GM21737 (cell line): Measurements from ENCODE around the gene SRGAP2C.
"Not testable (repeated sequence)": the region's sequence is repeated elsewhere in the genome, so short reads cannot be mapped to it uniquely, and the experiment has no call there.

Experiments used
- ATAC-seq: cut with Tn5 transposase; IDR thresholded peaks from one replicate; pipeline ENCODE4 v1.9.1; 2021; ENCODE audit warnings: mild to moderate bottlenecking, moderate library complexity; ENCODE audit not compliant: unreplicated experiment

SRGAP2C gene

GRCh38 chr1:121369959-121370358, 185.2 kb downstream of the SRGAP2C start:
- not testable (repeated sequence) for ATAC-seq

DNA sequence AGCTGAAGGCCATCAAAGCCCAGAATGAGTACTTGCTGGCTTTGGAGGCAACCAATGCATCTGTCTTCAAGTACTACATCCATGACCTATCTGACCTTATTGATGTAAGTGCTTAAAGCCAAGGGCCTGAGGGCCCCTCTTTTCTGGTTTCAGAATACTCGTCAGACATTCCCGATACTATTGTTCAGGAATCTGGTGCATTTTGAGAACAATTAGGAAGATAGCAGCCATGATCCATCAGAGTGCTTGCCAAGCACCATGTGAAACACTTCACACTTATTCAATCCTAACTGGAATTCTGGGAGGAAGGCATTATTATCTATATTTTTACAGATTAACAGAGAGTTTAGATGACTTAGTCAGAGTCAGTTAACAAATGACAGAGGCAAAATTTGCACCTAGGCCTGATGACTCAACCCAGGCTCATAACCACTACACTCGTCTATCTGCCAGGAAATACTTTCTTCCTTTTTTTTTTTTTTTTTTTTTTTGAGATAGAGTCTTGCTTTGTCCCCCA, 190.1 kb downstream of the SRGAP2C start:
- not testable (repeated sequence) for ATAC-seq

DNA sequence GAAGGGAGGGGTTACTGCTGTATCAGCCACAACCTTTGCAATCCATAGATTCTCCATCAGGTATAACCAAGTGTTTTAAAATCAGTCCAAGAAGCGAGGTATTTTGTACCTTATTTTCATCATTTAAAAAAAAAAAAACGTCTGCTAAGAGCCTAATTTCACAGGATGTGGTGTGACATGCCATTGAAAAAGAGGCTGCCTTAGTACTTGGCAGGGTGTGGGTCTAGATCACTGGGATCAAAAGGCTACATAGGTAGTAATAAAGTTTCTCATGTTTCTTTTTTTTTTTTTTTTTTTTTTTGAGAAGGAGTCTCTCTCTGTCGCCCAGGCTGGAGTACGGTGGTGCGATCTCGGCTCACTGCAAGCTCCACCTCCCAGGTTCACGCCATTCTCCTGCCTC, 192.2 kb downstream of the SRGAP2C start:
- not testable (repeated sequence) for ATAC-seq

DNA sequence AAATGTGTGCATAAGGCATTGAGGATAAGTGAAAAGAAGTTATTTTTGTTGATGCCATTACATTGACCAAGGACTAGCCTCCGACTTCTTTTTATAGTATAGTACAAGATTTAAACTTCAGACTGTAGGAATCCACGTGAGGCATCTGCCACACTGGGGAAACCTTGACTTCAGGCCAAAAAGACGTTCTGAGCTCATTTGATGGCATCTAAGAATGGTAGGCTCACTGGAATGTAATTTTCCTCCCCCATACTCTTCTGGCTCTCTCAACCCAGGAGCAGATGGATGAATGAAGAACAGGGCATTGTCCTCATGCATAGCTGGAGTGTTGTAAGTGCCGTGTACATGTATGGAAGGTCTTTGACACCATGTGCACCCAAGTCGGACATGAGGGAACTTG, 194.0 kb downstream of the SRGAP2C start:
- not testable (repeated sequence) for ATAC-seq

DNA sequence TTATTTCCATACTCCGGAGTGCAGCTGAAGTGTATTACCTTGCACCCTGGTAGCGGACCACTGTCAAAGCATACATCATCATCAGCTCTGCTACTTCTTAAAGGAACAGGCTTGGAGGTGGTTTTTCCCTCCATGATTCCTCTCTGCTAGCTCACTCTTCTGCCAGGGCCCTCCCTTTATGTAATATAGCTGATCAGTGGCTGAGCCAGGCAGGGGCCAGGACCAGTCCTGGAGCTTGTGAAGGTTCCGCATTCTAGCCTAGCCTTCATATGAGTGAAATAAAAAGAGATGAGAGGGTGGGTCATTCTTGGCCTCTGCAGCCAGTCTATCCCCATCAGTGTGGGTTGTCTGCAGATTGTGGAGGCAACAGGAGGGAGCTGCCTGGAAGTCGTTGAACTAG, 200.0 kb downstream of the SRGAP2C start:
- not testable (repeated sequence) for ATAC-seq

GRCh38 chr1:121385162-121385561, 200.4 kb downstream of the SRGAP2C start:
- not testable (repeated sequence) for ATAC-seq

- ATAC-seq, result not testable (repeated sequence)
Observed at GRCh38 chr1:121385563-121386288, 201.0 kb downstream of the SRGAP2C start.

- ATAC-seq, result not testable (repeated sequence)
Observed at GRCh38 chr1:121386319-121386948, 201.7 kb downstream of the SRGAP2C start.

DNA sequence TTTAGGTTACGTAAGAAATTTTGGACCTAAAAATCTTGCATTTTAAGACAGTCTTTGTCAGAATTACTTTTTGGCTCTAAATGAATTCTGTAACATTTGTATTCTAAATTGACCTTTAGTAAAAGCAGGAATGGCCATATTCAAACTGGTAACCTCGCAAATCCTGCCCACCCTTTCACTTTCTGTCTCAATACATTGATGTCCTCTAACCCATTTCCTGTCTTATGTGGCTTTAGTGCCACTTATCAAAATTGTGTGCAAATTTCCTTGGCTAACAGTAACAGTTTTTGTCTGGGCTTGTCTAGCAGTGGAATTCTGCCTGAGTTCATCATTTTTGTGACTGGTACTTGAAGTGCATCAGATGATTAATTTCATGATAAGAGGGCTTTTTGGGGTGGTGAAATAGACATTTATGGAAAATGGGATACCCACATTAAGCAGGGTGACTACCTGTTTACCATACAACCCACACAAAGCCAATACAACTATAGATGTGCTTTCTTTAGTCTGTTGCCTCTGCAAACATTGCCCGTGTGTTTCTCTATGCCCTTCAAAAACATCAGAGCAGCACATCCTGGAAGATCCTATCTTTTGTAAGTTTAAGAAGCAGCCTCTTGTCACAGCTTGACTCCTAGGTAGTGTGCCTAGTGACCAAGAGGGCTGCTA, 205.3 kb downstream of the SRGAP2C start:
- not testable (repeated sequence) for ATAC-seq

DNA sequence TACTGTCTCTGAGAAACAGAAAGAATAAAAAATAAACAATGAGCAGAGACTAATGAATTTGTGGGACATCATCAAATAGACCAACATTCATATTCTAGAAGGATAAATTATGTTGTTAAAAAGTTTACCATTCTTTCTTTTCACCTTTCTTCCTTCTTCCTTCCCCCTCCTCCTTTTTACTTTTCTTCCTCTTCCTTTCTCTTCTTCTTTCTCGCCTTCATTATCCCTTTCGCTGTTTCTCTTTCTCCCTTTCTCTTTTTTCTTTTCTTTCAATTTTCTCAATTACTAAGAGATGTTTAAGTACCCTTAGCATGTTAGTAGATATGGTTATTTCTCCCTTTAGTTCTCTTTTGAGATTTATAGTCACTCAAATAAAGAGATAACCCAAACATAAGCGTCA, 207.4 kb downstream of the SRGAP2C start:
- not testable (repeated sequence) for ATAC-seq

GRCh38 chr1:121395718-121396201, 211.0 kb downstream of the SRGAP2C start:
- not testable (repeated sequence) for ATAC-seq

GRCh38 chr1:121396335-121397081, 211.7 kb downstream of the SRGAP2C start:
- ATAC-seq, result not testable (repeated sequence)

DNA sequence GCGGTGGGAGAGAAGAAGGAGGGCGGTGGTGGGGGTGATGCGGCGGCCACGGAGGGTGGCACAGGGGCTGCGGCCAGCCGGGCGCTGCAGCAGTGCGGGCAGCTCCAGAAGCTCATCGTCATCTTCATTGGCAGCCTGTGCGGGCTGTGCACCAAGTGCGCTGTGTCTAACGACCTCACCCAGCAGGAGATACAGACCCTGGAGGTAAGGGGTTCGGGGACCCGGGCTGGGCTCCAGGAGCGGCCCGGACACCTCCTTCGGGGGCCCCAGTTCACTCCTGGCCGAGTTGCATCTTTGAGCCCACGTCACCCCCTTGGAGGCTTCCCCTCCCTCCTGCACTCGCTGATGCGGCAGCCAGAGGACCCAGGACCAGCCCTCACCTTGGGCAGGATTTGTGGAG, 212.3 kb downstream of the SRGAP2C start:
- ATAC-seq, result not testable (repeated sequence)

DNA sequence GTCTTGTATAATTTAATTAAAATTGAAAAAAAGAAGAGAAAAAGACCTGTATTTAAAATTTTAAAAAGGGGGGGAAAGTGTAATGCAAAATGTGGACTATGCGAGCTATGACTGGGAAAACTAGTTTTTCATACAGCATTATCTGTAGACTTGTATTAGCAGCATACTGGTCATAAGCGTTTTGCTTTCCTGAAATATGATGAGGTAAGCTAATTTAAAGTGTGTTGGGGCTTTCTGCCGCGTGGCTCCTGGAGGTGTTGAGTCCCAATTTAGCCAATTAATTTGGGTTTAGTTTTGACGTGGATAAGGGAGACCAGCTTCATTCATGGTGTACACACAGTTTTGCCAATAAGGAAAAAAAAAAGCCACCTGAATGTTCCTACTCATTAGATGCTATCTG, 214.4 kb downstream of the SRGAP2C start:
- not testable (repeated sequence) for ATAC-seq

- not testable (repeated sequence) for ATAC-seq
Observed at GRCh38 chr1:121400108-121400507, 215.3 kb downstream of the SRGAP2C start.

DNA sequence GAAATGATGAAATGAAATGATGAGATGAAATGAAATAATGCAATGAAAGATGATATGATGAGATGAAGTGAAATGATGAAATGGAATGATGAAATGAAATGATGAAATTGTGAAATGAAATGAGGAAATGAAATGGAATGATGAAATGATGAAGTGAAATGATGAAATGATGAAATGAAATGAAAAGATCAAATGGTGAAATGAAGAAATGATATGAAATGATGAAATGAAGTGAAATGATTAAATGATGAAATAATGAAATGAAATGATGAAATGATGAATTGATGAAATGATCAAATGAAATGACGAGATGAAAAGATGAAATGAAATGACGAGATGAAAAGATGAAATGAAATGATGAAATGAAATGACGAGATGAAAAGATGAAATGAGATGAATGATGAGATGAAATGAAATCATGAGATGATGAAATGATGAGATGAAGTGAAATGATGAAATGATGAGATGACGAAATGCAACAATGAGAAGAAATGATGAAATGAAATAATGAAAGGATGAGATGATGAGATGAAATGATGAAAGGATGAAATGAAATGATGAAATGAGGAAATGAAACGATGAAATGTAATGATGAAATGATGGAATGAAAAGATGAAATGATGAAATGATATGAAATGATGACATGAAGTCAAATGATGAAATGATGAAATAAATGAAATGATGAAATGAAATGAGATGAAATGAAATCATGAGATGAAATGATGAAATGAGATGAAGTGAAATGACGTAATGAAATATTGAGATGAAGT, 216.0 kb downstream of the SRGAP2C start:
- not testable (repeated sequence) for ATAC-seq

- ATAC-seq, result not testable (repeated sequence)
Observed at GRCh38 chr1:121401375-121401955, 216.7 kb downstream of the SRGAP2C start.

GRCh38 chr1:121403254-121403653, 218.5 kb downstream of the SRGAP2C start:
- not testable (repeated sequence) for ATAC-seq

- no peak for ATAC-seq
Observed at GRCh38 chr1:121408354-121408753, 223.6 kb downstream of the SRGAP2C start.
